Measurements from ENCODE around the gene DNAH17. TPM values are rescaled to one million over a fixed set of nuclear protein-coding genes. Genes with fewer than 3 reads are reported as not detected.

The DNAH17 gene
- total RNA-seq, 2 donors from 2014 or later, result 0.87 to 6.9 TPM

GRCh38 chr17:78599419-78599818 lies 22.2 kb upstream of the DNAH17 start:
- TF ChIP-seq POLR2A (IDR thresholded peaks at IDR 0.05), result no peak
- no peak for TF ChIP-seq POLR2AphosphoS5 (IDR thresholded peaks at IDR 0.05)
- TF ChIP-seq, protein P1, sequence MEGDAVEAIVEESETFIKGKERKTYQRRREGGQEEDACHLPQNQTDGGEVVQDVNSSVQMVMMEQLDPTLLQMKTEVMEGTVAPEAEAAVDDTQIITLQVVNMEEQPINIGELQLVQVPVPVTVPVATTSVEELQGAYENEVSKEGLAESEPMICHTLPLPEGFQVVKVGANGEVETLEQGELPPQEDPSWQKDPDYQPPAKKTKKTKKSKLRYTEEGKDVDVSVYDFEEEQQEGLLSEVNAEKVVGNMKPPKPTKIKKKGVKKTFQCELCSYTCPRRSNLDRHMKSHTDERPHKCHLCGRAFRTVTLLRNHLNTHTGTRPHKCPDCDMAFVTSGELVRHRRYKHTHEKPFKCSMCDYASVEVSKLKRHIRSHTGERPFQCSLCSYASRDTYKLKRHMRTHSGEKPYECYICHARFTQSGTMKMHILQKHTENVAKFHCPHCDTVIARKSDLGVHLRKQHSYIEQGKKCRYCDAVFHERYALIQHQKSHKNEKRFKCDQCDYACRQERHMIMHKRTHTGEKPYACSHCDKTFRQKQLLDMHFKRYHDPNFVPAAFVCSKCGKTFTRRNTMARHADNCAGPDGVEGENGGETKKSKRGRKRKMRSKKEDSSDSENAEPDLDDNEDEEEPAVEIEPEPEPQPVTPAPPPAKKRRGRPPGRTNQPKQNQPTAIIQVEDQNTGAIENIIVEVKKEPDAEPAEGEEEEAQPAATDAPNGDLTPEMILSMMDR (IDR thresholded peaks at IDR 0.05), result no peak
- Histone ChIP-seq H3K27me3 (replicated peaks; ENCODE audit: insufficient read depth) (no peaks in the 10 kb centered on the region), H3K36me3 (no peaks in the 10 kb centered on the region), H3K27ac (no peak overlapping the region), H3K9me3 (no peaks in the 10 kb centered on the region), H3K4me1 (replicated peaks) (no peaks in the 10 kb centered on the region), H3K4me3 (no peak overlapping the region)
- intact Hi-C loops (cut with DNase I), result no loop called here
- WGBS, result 76% methylated on average over 5 of the region's 5 CpGs
- DNase-seq (ENCODE audit: low spot score), result no peak

DNA sequence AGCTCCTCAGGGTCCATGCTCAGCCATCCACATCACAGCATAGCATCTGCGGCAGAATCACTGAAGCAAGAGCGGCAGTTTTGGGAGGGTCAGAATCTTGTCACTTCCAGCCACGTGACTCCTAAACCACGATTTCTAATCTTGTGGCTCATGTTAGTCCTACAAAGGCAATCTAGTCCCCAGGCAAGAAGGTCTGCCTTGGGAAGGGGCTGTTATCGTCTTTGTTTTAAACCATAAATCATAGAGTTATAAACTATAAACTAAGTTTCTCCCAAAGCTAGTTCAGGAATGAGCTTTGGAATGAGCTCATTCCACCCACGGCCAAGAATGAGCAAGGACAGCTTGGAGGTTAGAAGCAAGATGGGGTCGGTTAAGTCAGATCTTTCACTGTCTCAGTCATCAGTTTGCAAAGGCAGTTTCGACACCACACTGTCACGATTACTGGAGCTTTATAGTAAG lies 20.8 kb upstream of the DNAH17 start:
- TF ChIP-seq POLR2A (IDR thresholded peaks at IDR 0.05) (no peak), POLR2AphosphoS5 (IDR thresholded peaks at IDR 0.05) (no peak)
- Histone ChIP-seq H3K4me3 (no peak overlapping the region), H3K27me3 (replicated peaks; ENCODE audit: insufficient read depth) (no peaks in the 10 kb centered on the region), H3K27ac (no peak overlapping the region), H3K9me3 (no peaks in the 10 kb centered on the region), H3K4me1 (replicated peaks) (no peaks in the 10 kb centered on the region), H3K36me3 (no peaks in the 10 kb centered on the region)
- DNase-seq (ENCODE audit: low spot score), result no peak
- 58% methylated on average over 9 of the region's 9 CpGs for WGBS
- intact Hi-C loops (cut with DNase I), result no loop called here

- no peaks in the 10 kb centered on the region for H3K36me3 ChIP-seq
- no peaks in the 10 kb centered on the region for H3K4me1 ChIP-seq (replicated peaks)
- intact Hi-C loops (cut with DNase I), result no loop called here
- no peak overlapping the region for H3K4me3 ChIP-seq
- TF ChIP-seq, protein P1 (IDR thresholded peaks at IDR 0.05), result no peak
- TF ChIP-seq POLR2AphosphoS5 (IDR thresholded peaks at IDR 0.05) (no peak), POLR2A (IDR thresholded peaks at IDR 0.05) (no peak)
- no peak overlapping the region for H3K27ac ChIP-seq
- H3K27me3 ChIP-seq (replicated peaks; ENCODE audit: insufficient read depth), result no peaks in the 10 kb centered on the region
- 87% methylated on average over 12 of the region's 12 CpGs for WGBS
- DNase-seq (ENCODE audit: low spot score), result no peak
- no peaks in the 10 kb centered on the region for H3K9me3 ChIP-seq
These were observed 19.9 kb upstream of the DNAH17 start for GRCh38 chr17:78596871-78597764.

DNA sequence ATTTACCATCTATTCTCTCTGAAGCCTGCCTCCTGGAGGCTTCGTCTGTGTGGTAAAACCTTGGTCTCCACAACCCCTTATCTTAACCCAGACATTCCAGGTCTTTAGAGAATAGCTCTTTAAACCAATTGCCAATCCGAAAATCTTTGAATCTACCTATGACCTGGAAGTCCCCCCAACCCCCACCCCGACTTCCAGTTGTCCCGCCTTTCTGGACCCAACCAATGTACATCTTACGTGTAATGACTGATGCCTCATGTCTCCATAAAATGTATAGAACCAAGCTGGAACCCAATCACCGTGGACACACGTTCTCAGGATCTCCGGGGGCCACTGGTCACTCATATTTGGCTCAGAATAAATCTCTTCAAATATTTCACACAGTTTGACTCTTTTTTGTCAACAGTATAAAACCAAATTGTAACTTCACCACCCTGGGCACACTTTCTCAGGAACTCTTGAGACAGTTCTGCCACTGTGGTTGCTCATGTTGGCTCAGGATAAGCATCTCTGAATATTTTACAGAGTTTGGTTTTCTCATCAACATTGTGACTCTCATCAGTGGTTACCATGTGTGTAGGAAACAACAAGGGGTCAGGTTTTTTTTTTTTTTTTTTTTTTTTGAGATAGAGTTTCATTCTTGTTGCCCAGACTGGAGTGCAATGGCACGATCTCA lies 18.1 kb upstream of the DNAH17 start:
- H3K36me3 ChIP-seq, result no peaks in the 10 kb centered on the region
- no peaks in the 10 kb centered on the region for H3K9me3 ChIP-seq
- intact Hi-C loops (cut with DNase I), result no loop called here
- 92% methylated on average over 9 of the region's 9 CpGs for WGBS
- no peak overlapping the region for H3K27ac ChIP-seq
- no peak for TF ChIP-seq POLR2AphosphoS5 (IDR thresholded peaks at IDR 0.05)
- TF ChIP-seq POLR2A (IDR thresholded peaks at IDR 0.05), result no peak
- TF ChIP-seq, protein P1 (IDR thresholded peaks at IDR 0.05), result no peak
- no peaks in the 10 kb centered on the region for H3K4me1 ChIP-seq (replicated peaks)
- H3K27me3 ChIP-seq (replicated peaks; ENCODE audit: insufficient read depth), result no peaks in the 10 kb centered on the region
- H3K4me3 ChIP-seq, result no peak overlapping the region
- no peak for DNase-seq (ENCODE audit: low spot score)

DNA sequence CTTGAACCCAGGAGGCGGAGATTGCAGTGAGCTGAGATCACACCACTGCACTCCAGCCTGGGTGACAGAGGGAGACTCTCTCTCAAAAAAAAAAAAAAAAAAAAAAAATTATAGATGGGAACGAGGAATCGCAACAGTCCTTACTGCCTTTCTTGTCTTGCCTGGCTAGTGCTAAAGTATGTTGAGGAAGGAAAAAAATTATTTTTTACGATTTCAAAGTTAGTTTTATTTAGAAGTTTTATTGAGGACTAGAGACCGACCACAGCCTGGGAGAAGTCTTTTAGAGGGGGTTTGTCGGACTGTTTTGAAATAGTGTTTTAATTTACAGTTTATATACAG lies 15.8 kb upstream of the DNAH17 start:
- WGBS, result 78% methylated on average over 6 of the region's 6 CpGs
- Histone ChIP-seq H3K36me3 (no peaks in the 10 kb centered on the region), H3K4me3 (no peak overlapping the region), H3K27me3 (replicated peaks; ENCODE audit: insufficient read depth) (no peaks in the 10 kb centered on the region), H3K4me1 (replicated peaks) (no peaks in the 10 kb centered on the region), H3K9me3 (no peaks in the 10 kb centered on the region), H3K27ac (no peak overlapping the region)
- no peak for DNase-seq (ENCODE audit: low spot score)
- intact Hi-C loops (cut with DNase I), result no loop called here
- TF ChIP-seq, protein P1 (IDR thresholded peaks at IDR 0.05), result no peak
- no peak for TF ChIP-seq POLR2A (IDR thresholded peaks at IDR 0.05)
- TF ChIP-seq POLR2AphosphoS5 (IDR thresholded peaks at IDR 0.05), result no peak
